SKM-1 (cell line): ENCODE data around the gene ZNF708.
"Not testable (repeated sequence)": the region's sequence is repeated elsewhere in the genome, so short reads cannot be mapped to it uniquely, and the experiment has no call there.

Experiments
- DNase-seq: peaks from one replicate; lab custom pipeline; 2025; ENCODE audit not compliant: unreplicated experiment; lab: John Stamatoyannopoulos, UW

ZNF708 gene

DNA sequence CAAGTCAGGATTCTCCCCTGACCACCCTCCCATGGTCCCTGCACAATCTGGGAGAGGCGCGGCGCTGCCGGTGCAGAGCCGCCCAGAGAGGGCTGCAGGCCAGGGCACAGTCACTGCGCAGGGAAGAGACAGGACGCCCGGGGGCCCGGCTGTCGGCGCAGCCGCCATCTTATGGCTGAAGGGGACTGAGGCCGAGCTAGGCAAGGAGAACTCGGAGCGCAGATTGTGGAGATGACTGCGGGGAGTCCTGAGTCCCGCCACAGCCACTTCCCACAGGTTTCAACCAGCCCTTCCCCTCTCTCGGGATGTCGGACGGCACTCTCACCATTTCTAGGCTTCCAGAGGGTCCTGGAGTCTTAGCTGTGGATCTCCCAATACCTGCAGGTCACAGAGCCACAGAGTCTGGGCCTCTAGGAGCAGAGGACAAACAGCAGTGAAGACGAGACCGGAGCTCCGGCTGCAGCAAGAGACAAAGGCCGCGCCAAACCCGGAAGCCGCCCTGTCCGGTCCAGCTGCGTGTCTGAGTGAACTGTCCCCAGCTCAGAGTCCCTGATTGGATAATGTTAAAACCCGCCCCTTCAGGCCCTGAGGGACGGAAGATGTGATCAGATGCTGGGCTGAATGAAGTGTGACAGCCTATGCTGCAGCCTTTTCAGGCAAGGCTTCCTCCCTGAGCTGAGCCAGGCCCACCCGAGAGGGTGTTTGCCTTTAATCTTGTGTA lies at the start of gene ZNF708:
Gene ZNF708, minus strand, starts transcription at position 526 of the 721 bp plus-strand sequence. Its CDS starts 198 bp downstream, at position 328.
- DNase-seq: peak; percentile 73

- no peak for DNase-seq
Measured at GRCh38 chr19:21362291-21362690, 33.1 kb upstream of the ZNF708 start.

GRCh38 chr19:21358768-21359451 lies 29.7 kb upstream of the ZNF708 start, which contains the start of gene ZNF738:
TSS of gene ZNF738 (plus strand) at chr19:21359000. CDS start at chr19:21359141, 141 bp downstream.
- DNase-seq: peak; percentile 92

DNA sequence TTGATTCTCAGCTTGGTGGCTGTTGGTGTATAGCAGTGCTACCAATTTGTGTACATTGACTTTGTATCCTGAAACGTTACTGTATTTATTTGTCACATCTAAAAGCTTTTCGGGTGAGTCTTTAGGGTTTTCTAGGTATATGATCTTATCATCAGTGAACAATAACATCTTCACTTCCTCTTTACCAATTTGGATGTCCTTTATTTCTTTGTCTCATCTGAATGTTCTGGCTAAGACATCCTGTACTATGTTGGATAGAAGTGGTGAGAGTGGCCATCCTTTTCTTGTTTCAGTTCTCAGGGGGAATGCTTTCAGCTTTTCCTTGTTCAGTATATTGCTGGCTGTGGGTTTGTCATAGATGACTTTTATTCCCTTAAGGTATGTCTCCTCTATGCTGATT lies 23.6 kb upstream of the ZNF708 start:
- DNase-seq: no peak

GRCh38 chr19:21344841-21345240 lies 15.6 kb upstream of the ZNF708 start:
- DNase-seq: not testable (repeated sequence)

DNA sequence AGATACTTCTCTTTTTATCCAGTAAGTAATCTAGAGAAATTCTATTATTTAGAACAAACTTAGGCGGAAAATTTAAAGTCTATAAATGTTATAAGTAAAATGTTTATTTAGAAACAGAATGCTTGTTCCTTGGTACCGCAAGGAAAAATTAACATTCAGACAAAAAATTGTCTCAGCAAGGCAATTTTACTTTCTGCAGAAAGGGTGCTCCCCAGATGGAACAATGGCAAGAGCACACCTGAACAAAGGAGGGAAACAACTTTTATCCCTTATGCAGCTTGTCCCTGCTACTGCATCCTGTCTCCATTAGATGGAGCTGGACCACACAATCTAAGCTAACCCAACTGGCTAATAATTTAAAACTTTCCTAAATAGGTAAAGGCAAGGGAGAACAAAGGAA lies 6.5 kb upstream of the ZNF708 start:
- DNase-seq: no peak

DNA sequence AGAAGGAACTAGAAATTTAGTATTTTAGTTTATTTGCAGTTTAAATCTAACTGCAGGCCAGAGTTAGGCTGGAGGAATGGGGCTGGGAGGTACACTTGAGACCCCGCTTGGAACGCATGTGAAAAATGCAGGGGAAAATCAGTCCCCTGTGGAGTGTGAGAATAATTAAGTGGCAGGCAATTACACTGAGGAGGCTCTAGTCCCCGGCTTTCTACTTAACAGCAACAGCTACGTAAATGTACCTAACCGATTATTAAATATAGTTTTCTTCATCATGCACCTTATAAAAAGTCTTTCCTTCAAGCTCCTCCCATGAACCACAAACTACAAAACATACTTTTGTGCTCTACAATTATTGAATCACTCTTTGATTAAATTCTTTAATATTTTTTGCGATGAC lies 804 bp downstream of the ZNF708 start:
- no peak for DNase-seq

GRCh38 chr19:21326169-21326568 lies 3.0 kb downstream of the ZNF708 start:
- DNase-seq: no peak

DNA sequence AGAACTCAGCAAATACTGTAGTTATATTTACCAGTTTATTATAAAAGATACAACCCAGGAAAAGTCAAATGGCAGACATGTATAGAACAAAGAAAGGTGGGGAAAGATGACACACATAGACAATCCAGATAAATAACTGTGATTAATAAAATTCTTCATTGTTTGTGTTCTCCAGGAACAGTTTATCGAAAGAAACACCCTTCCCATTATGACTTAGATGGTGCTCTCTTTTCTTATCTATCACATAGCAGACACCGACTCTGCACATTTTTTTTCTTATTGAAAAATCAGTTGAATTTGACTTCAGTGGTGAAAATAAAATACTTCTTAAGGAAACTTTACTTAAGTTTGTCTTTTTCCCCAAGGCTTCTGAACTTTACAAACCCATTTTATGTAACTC lies 6.2 kb downstream of the ZNF708 start:
- DNase-seq: no peak

DNA sequence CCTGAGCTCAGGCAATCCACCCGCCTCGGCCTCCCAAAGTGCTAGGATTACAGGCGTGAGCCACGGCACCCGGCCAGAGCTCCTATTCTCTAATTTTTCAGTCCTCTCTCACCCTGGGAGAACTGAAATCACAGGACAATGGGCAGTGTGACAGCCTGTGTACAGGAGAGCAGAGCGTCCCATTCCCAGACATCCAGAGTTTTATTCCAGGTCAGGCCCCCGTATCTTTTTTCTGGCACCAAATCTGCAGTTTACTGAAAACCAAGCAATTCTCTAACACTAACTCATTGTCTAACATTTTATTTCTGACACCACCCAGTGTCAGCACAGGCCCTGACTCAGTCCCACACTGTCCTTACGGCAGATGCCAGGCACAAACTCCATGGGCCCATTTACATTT lies 6.7 kb downstream of the ZNF708 start:
- no peak for DNase-seq

- DNase-seq: no peak
Measured at GRCh38 chr19:21321996-21322395, 7.2 kb downstream of the ZNF708 start.

GRCh38 chr19:21321134-21321533 lies 8.1 kb downstream of the ZNF708 start:
- no peak for DNase-seq

- no peak for DNase-seq
Measured at GRCh38 chr19:21317821-21318220, 11.4 kb downstream of the ZNF708 start.

DNA sequence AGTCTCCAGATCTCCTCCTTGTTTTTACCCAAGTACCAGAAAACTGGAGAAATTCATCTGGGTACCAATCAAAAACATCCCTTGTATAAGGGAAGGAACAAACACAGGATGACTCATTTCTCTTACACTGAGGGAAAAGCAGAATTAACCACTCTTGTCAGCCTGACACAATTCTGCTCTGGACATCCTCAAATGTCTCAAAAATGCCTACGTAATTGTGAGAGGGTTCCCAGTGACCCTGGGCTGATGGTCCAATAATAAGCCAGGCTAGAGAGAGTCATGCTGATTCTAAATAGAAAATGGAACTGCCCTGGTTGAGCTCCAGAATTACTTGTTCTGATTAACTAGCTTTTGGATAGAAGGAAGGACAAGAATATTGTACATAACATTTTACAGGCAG lies 14.5 kb downstream of the ZNF708 start:
- no peak for DNase-seq

DNA sequence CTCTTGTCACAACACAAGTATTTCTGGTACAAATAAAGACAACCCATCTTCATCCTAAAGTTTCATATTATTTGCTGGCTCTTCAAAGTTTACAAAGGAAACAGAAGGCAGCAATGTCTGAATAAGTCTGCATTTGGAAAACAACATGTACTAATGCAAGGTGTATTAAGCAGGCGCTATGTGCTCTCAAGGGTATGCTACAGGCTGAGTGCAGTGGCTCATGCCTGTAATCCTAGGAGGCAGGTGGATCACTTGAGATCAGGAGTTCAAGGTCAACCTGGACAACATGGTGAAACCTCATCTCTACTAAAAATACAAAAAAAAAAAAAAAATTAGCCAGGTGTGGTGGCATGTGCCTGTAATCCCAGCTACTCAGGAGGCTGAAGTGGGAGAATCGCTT lies 16.4 kb downstream of the ZNF708 start:
- DNase-seq: not testable (repeated sequence)

DNA sequence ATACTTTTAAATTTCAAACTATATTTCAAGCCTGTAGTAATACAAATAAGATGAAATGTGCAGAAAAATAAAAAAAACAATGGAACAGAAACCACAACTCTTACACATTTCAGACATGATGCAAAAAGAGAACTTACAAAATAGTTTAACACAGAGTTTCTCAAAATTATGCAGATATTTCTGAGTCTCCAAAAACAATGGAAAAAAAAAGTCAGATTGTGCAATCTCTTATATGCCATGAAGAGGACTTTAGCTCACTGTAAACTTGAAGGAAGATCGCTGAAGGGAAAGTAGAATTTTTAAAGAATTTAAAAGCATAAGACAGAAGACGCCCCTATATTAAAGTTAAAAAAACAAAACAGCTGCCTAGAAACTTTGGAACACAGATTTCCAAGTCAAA lies 20.4 kb downstream of the ZNF708 start:
- no peak for DNase-seq

DNA sequence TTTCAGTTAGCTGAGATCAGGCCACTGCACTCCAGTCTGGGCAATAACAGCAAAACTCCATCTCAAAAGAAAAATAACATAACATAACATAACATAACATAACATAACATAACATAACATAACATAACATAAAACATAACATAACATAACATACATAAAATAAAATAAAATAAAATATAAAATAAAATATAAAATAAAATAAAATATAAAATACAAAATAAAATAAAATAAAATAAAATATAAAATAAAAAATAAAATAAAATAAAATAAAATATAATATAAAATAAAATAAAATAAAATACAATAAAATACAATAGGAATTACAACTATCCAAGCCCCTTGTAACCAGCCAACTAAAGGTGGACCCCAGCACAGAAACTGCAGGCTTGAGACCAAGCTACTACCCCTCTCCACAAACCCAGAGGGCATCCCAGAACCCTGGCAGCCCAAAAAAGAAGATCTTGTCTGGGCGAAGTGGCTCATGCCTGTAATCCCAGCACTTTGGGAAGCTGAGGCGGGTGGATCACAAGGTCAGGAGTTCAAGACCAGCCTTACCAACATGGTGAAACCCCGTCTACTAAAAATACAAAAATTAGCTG lies 22.2 kb downstream of the ZNF708 start:
- DNase-seq: not testable (repeated sequence)

DNA sequence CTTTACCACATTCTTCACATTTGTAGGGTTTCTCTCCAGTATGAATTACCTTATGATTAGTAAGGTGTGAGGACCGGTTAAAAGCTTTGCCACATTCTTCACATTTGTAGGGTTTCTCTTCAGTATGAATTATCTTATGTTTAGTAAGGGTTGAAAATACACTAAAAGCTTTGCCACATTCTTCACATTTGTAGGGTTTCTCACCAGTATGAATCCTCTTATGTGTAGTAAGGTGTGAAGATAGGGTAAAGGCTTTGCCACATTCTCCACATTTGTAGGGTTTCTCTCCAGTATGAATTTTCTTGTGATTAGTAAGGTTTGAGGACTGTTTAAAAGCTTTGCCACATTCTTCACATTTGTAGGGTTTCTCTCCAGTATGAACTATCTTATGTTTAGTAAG lies 35.4 kb downstream of the ZNF708 start:
- DNase-seq: not testable (repeated sequence)

- no peak for DNase-seq
Measured at GRCh38 chr19:21269813-21270212, 59.4 kb downstream of the ZNF708 start.

DNA sequence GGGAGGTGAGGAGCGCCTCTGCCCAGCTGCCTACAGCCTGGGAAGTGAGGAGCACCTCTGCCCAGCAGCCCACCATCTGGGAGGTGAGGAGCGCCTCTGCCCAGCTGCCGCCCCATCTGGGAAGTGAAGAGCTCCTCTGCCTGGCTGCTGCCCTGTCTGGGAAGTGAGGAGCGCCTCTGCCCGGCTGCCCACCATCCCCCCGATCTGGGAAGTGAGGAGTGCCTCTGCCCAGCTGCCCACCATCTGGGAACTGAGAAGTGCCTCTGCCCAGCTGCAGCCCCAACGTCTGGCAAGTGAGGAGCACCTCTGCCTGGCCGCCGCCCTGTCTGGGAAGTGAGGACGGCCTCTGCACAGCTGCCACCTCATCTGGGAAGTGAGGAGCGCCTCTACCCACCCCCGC lies 64.3 kb downstream of the ZNF708 start:
- no peak for DNase-seq

DNA sequence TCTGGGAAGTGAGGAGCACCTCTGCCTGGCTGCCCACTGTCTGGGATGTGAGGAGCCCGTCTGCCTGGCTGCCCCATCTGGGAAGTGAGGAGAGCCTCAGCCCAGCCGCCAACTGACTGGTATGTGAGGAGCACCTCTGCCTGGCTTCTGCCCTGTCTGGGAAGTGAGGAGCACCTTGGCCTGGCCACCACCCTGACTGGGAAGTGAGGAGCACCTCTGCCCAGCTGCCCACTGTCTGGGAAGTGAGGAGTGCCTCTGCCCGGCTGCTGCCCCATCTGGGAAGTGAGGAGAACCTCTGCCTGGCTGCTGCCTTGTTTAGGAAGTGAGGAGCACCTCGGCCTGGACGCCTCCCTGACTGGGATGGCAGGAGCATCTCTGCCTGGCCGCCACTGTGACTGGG lies 64.8 kb downstream of the ZNF708 start:
- DNase-seq: no peak

GRCh38 chr19:21260848-21261381 lies 68.3 kb downstream of the ZNF708 start:
- DNase-seq: not testable (repeated sequence)
